Ishikawa (cell line): Measurements from ENCODE around the gene EIF4H.

Source experiments
- CEBPB ChIP-seq: IDR thresholded peaks from 2 replicates; pipeline ENCODE4 v1.6.1; 2012
- CREB1 ChIP-seq: IDR thresholded peaks from 2 replicates; pipeline ENCODE4 v1.6.1; 2012; ENCODE audit warnings: low read depth
- EGR1 ChIP-seq: IDR thresholded peaks from 2 replicates; pipeline ENCODE4 v1.6.1; 2012
- EP300 ChIP-seq: IDR thresholded peaks from 2 replicates; pipeline ENCODE4 v1.6.1; 2012; ENCODE audit warnings: borderline replicate concordance
- FOXM1 ChIP-seq: IDR thresholded peaks from 2 replicates; pipeline ENCODE4 v1.6.1; 2012; ENCODE audit warnings: low read depth, borderline replicate concordance
- MAX ChIP-seq: IDR thresholded peaks from 2 replicates; pipeline ENCODE4 v1.6.1; 2012
- NFIC ChIP-seq: IDR thresholded peaks from 2 replicates; pipeline ENCODE4 v1.6.1; 2012
- RAD21 ChIP-seq: IDR thresholded peaks from 2 replicates; pipeline ENCODE4 v1.6.1; 2012; ENCODE audit warnings: low read depth
- REST ChIP-seq: IDR thresholded peaks from 2 replicates; pipeline ENCODE4 v1.6.1; 2012; ENCODE audit warnings: low read depth, mild to moderate bottlenecking
- TAF1 ChIP-seq: IDR thresholded peaks from 2 replicates; pipeline ENCODE4 v1.6.1; 2012; ENCODE audit warnings: low read depth, mild to moderate bottlenecking
- TCF12 ChIP-seq: IDR thresholded peaks from 2 replicates; pipeline ENCODE4 v1.6.1; 2012; ENCODE audit warnings: low read depth
- TEAD4 ChIP-seq: IDR thresholded peaks from 2 replicates; pipeline ENCODE4 v1.6.1; 2012
- USF1 ChIP-seq: IDR thresholded peaks from 2 replicates; pipeline ENCODE4 v1.6.1; 2012
- YY1 ChIP-seq: IDR thresholded peaks from 2 replicates; pipeline ENCODE4 v1.6.1; 2012; ENCODE audit warnings: low read depth
- ZBTB7A ChIP-seq: IDR thresholded peaks from 2 replicates; pipeline ENCODE4 v1.6.1; 2012; ENCODE audit warnings: low read depth

Gene EIF4H

GRCh38 chr7:74187915-74188675 lies 13.9 kb downstream of the EIF4H start:
- TF ChIP-seq REST, result no peak
- TF ChIP-seq EP300, result no peak
- no peak for TF ChIP-seq TCF12
- TF ChIP-seq NFIC, result no peak
- TF ChIP-seq TAF1, result no peak
- no peak for TF ChIP-seq RAD21
- TF ChIP-seq EGR1, result no peak
- no peak for TF ChIP-seq MAX
- TF ChIP-seq CREB1, result no peak
- no peak for TF ChIP-seq USF1
- TF ChIP-seq CEBPB, result no peak
- no peak for TF ChIP-seq TEAD4
- no peak for TF ChIP-seq YY1
- TF ChIP-seq FOXM1, result no peak
- no peak for TF ChIP-seq ZBTB7A

- no peak for TF ChIP-seq TAF1
- TF ChIP-seq RAD21, result no peak
- TF ChIP-seq FOXM1, result no peak
- TF ChIP-seq TCF12, result no peak
- no peak for TF ChIP-seq CEBPB
Observed at GRCh38 chr7:74190259-74190658, 16.1 kb downstream of the EIF4H start.

GRCh38 chr7:74191231-74191630 lies 17.1 kb downstream of the EIF4H start:
- no peak for TF ChIP-seq CREB1
- no peak for TF ChIP-seq EP300
- TF ChIP-seq MAX, result no peak
- TF ChIP-seq FOXM1, result no peak
- no peak for TF ChIP-seq CEBPB
- no peak for TF ChIP-seq NFIC
- TF ChIP-seq RAD21, result no peak
- no peak for TF ChIP-seq TCF12
- TF ChIP-seq REST, result no peak
- no peak for TF ChIP-seq TAF1
- no peak for TF ChIP-seq YY1
- no peak for TF ChIP-seq ZBTB7A

GRCh38 chr7:74193054-74193453 lies 18.9 kb downstream of the EIF4H start:
- no peak for TF ChIP-seq TAF1
- TF ChIP-seq FOXM1, result no peak
- no peak for TF ChIP-seq CREB1
- no peak for TF ChIP-seq RAD21

GRCh38 chr7:74193913-74194312 lies 19.8 kb downstream of the EIF4H start:
- TF ChIP-seq EP300 (no peak), FOXM1 (no peak), YY1 (no peak), ZBTB7A (no peak), REST (no peak)
